K562 (cell line): ENCODE measurements around the gene CD300LB. TPM values are rescaled to one million over a fixed set of nuclear protein-coding genes. Genes with fewer than 3 reads are reported as not detected.

Experiments used
- ATAC-seq: fragments of 200-7000 bp; cut with Tn5 transposase; 3 replicates; pipeline ENCODE4 v1.9.1; 2020; ENCODE audit warnings: moderate library complexity
- BruUV-seq: library from RNA; stranded (reverse); fragments of 400-500 nt; replicated peaks from 2 replicates; lab custom pipeline; 2021; lab: Mats Ljungman, UMichigan
- CTCF ChIA-PET: fragments of 300-600 bp; formaldehyde crosslinking; extraction: SDS; loops from one replicate; lab custom pipeline; 2021; ENCODE audit warnings: low intra/inter-chr PET ratio; lab: Yijun Ruan, JAX
- POLR2A ChIA-PET: fragments of 300-600, 350-650 bp; sonication (Branson Sonifier 250); formaldehyde crosslinking; extraction: SDS; loops from one replicate; lab custom pipeline; 2021; ENCODE audit warnings: antibody characterized with exemption, inconsistent platforms; lab: Yijun Ruan, JAX
- DNase-seq, 4 experiments: peaks; one replicate each; pipeline versions ENCODE4 v3.0.0 to v3.0.0-alpha.2; 2011 to 2018; ENCODE audit warnings: low spot score in 3 of 4, mixed read lengths in 3 of 4; ENCODE audit errors: extremely low read depth in 1 of 4
- FAIRE-seq: peaks from 2 replicates; lab custom pipeline; 2011; peaks lifted over from hg19 to GRCh38; lab: Jason Lieb, UNC
- H2AFZ ChIP-seq: 2 replicates; pipeline ENCODE4 v1.6.0; 2011; ENCODE audit warnings: low read depth, low read length, control low read depth, inconsistent platforms
- H3K27ac ChIP-seq: fragments of 200-600 bp; 3 replicates; pipeline ENCODE4 v1.8.0; 2011; ENCODE audit warnings: low read depth, mild to moderate bottlenecking, control low read depth, inconsistent platforms, low read length, moderate library complexity, mixed read lengths; ENCODE audit errors: extremely low read depth
- H3K27me3 ChIP-seq, 2 experiments: fragments of 300-600 bp in 1 of 2; 2 replicates in 1 of 2; 3 replicates in 1 of 2; pipeline versions ENCODE4 v1.6.0 to v1.8.0; 2011; ENCODE audit warnings: inconsistent platforms in 2 of 2, low read length in 2 of 2, mild to moderate bottlenecking in 1 of 2, mixed read lengths in 1 of 2, moderate library complexity in 1 of 2; ENCODE audit not compliant: control insufficient read depth in 2 of 2, insufficient read depth in 2 of 2
- H3K36me3 ChIP-seq: fragments of 300-600 bp; 3 replicates; pipeline ENCODE4 v1.8.0; 2011; ENCODE audit warnings: mild to moderate bottlenecking, low read length, inconsistent platforms; ENCODE audit not compliant: control insufficient read depth, insufficient read depth
- H3K4me1 ChIP-seq, 2 experiments: fragments of 200-600 bp in 1 of 2; replicated peaks in 1 of 2; 2 replicates in 1 of 2; 3 replicates in 1 of 2; pipeline versions ENCODE4 v1.5.1 to v1.8.0; 2011; ENCODE audit warnings: inconsistent platforms in 2 of 2, low read length in 2 of 2, mild to moderate bottlenecking in 1 of 2, mixed read lengths in 1 of 2, moderate library complexity in 1 of 2; ENCODE audit not compliant: control insufficient read depth in 2 of 2, insufficient read depth in 2 of 2
- H3K4me2 ChIP-seq: 2 replicates; pipeline ENCODE4 v1.6.1; 2011; ENCODE audit warnings: low read length, control low read depth, inconsistent platforms, mixed read lengths; ENCODE audit not compliant: insufficient read depth
- H3K4me3 ChIP-seq: fragments of 200-600 bp; sonication (generic), shearing (Covaris generic); 2 replicates; pipeline ENCODE4 v1.5.1; 2016; ENCODE audit warnings: control low read depth, inconsistent platforms
- H3K79me2 ChIP-seq: fragments of 200-600 bp; 3 replicates; pipeline ENCODE4 v1.8.0; 2011; ENCODE audit warnings: low read length, inconsistent platforms; ENCODE audit not compliant: control insufficient read depth, insufficient read depth
- H3K9ac ChIP-seq, 2 experiments: 2 replicates each; pipeline versions ENCODE4 v1.6.0 to v1.6.1; 2011; ENCODE audit warnings: low read depth in 2 of 2, low read length in 2 of 2, control low read depth in 1 of 2, inconsistent platforms in 1 of 2, mild to moderate bottlenecking in 1 of 2, mixed read lengths in 1 of 2; ENCODE audit not compliant: insufficient read depth in 1 of 2
- H3K9me1 ChIP-seq: one replicate; pipeline ENCODE4 v1.6.0; 2011; ENCODE audit warnings: inconsistent platforms, mild to moderate bottlenecking, low read length, moderate library complexity; ENCODE audit not compliant: control insufficient read depth, insufficient read depth
- H3K9me3 ChIP-seq: replicated peaks from 2 replicates; pipeline ENCODE4 v1.5.1; 2011; ENCODE audit warnings: low read depth, low read length, inconsistent platforms; ENCODE audit not compliant: control insufficient read depth, insufficient read depth
- H4K20me1 ChIP-seq: replicated peaks from 2 replicates; pipeline ENCODE4 v1.6.1; 2011; ENCODE audit warnings: low read length, inconsistent platforms, mixed read lengths; ENCODE audit not compliant: control insufficient read depth, insufficient read depth
- CHCHD3 ChIP-seq: fragments of 250-450 bp; sonication (Bioruptor Pico); IDR thresholded peaks from 2 replicates; pipeline ENCODE4 v2.1.2; 2022; ENCODE audit warnings: mild to moderate bottlenecking
- ELF2 ChIP-seq: fragments of 250-450 bp; sonication (Bioruptor Pico); IDR thresholded peaks from 2 replicates; pipeline ENCODE4 v1.5.0; 2021; ENCODE audit warnings: mild to moderate bottlenecking
- NEUROD1 ChIP-seq: fragments of 150-350 bp; IDR thresholded peaks from 2 replicates; pipeline ENCODE4 v1.6.1; 2014; ENCODE audit warnings: borderline replicate concordance, low read length, low read depth; ENCODE audit not compliant: partially characterized antibody
- NFE2 ChIP-seq: IDR thresholded peaks from 2 replicates; pipeline ENCODE4 v1.6.1; 2014; ENCODE audit warnings: antibody characterized with exemption, low read depth
- NRF1 ChIP-seq, 2 experiments: fragments of 450-650 bp; IDR thresholded peaks in 1 of 2; conservative IDR thresholded peaks in 1 of 2; 2 replicates each; pipeline ENCODE4 v1.6.1; 2014; ENCODE audit warnings: mild to moderate bottlenecking in 2 of 2
- POU5F1 ChIP-seq: fragments of 150-350 bp; IDR thresholded peaks from 2 replicates; pipeline ENCODE4 v1.6.1; 2014; ENCODE audit warnings: borderline replicate concordance, low read length, low read depth, mild to moderate bottlenecking; ENCODE audit not compliant: partially characterized antibody
- SFPQ ChIP-seq: fragments of 200-400 bp; formaldehyde crosslinking; IDR thresholded peaks from 2 replicates; pipeline ENCODE4 v1.6.1; 2017; ENCODE audit warnings: mild to moderate bottlenecking, low read depth, low read length, moderate library complexity
- SMARCE1 ChIP-seq: fragments of 450-650 bp; IDR thresholded peaks from 2 replicates; pipeline ENCODE4 v1.7.1; 2016; ENCODE audit warnings: mild to moderate bottlenecking
- STAT6 ChIP-seq: sonication (generic); formaldehyde crosslinking; IDR thresholded peaks from 2 replicates; pipeline ENCODE4 v1.8.1; 2023; ENCODE audit warnings: mild to moderate bottlenecking, missing genetic modification reagents
- ZBTB12 ChIP-seq: fragments of 250-450 bp; sonication (Bioruptor Pico); IDR thresholded peaks from 2 replicates; pipeline ENCODE4 v1.4.0; 2020
- ZNF274 ChIP-seq: IDR thresholded peaks from 2 replicates; pipeline ENCODE4 v1.6.1; 2011; ENCODE audit warnings: low read depth, mild to moderate bottlenecking, low read length, moderate library complexity, borderline replicate concordance
- ZNF384 ChIP-seq: IDR thresholded peaks from 2 replicates; pipeline ENCODE4 v1.6.1; 2012; ENCODE audit warnings: low read depth, low read length, improper control_type of control experiment
- ZNF431 ChIP-seq: sonication (generic); formaldehyde crosslinking; IDR thresholded peaks from 2 replicates; pipeline ENCODE4 v1.8.0; 2022; ENCODE audit warnings: mild to moderate bottlenecking, missing genetic modification reagents
- WGBS: fragments of 100-300 bp; shearing (Covaris generic); methylation state at CpG from one replicate; pipeline ENCODE4 v1.1.6; 2016; ENCODE audit warnings: low coverage, mixed read lengths; ENCODE audit not compliant: insufficient coverage; ENCODE audit errors: missing lambda C conversion rate; 5-methylcytosine and 5-hydroxymethylcytosine counted together
- in situ Hi-C: fragments of 300-500 bp; cut with MboI; formaldehyde crosslinking; loops from 4 replicates; pipeline ENCODE4 v1.15.0; 2018; ENCODE audit warnings: inconsistent platforms, mixed read lengths
- intact Hi-C: fragments of 100-400 bp; cut with micrococcal nuclease; formaldehyde crosslinking; loops from 2 replicates; pipeline ENCODE4 v1.14.2; 2022
- polyA plus RNA-seq, 8 experiments: library from polyadenylated mRNA; depleted of rRNA in 4 of 8; stranded (reverse) in 5 of 8; unstranded in 3 of 8; fragments of >200 nt; fragmentation: Nextera tagmentation in 2 of 8; fragmentation: Illumina TruSeq in 1 of 8; extraction: Ambion mirVana in 2 of 8; extraction: Trizol in 1 of 8; gene quantifications; 2 replicates each; pipeline versions ENCODE4 v1.2.1 to v1.2.3, GENCODE V29; 2011 to 2014; ENCODE audit warnings: inconsistent platforms in 1 of 8, missing spikeins in 1 of 8
- total RNA-seq, 7 experiments: library from RNA; depleted of rRNA in 6 of 7; stranded (reverse); fragments of >200 nt in 6 of 7; fragmentation: Illumina TruSeq in 2 of 7; extraction: Trizol in 2 of 7; gene quantifications; 2 replicates each; pipeline versions ENCODE4 v1.2.1 to v1.2.3, GENCODE V29; 2011 to 2021; ENCODE audit warnings: low replicate concordance in 1 of 7

The CD300LB gene
- total and polyA plus RNA-seq, 9 of the 15 experiments (the other 6 are each of a cell fraction or from before 2014, with no cell fraction given), result not detected

GRCh38 chr17:74571621-74572270, 40.5 kb upstream of the CD300LB start:
- no peak overlapping the region for H3K27ac ChIP-seq
- intact Hi-C loops, result no loop called here
- peaks cover 7 to 31% of the 10 kb centered on the region in 2 experiments; a peak in 4 of 5 replicates for H3K27me3 ChIP-seq
- POLR2A ChIA-PET, result no interaction called here
- no peak overlapping the region for H3K4me3 ChIP-seq
- DNase-seq, result no peak
- CTCF ChIA-PET, result no interaction called here
- no peak for FAIRE-seq
- no TSS peak for BruUV-seq
- no peak for ATAC-seq
- no peaks in the 10 kb centered on the region for H3K4me1 ChIP-seq
- in situ Hi-C loops, result no loop called here
- no peaks in the 10 kb centered on the region for H3K36me3 ChIP-seq
- no peaks in the 10 kb centered on the region for H3K9me1 ChIP-seq
- no peak overlapping the region for H3K9ac ChIP-seq
- H3K79me2 ChIP-seq, result no peaks in the 10 kb centered on the region
- H3K4me2 ChIP-seq, result no peak overlapping the region
- peaks cover 7% of the 10 kb centered on the region; the same call in 1 of the 2 replicates for H4K20me1 ChIP-seq
- 12% methylated on average over 4 of the region's 4 CpGs for WGBS
- H3K9me3 ChIP-seq, result no peaks in the 10 kb centered on the region
- H2AFZ ChIP-seq, result no peak overlapping the region
- TF ChIP-seq ZNF274 (no peak), ZNF431 (CRISPR knock-in tag) (no peak), NRF1 (conservative IDR thresholded peaks at IDR 0.05 in 1 of 2, IDR thresholded peaks at IDR 0.05 in 1 of 2) (no peak), CHCHD3 (CRISPR knock-in tag) (no peak), POU5F1 (no peak), ELF2 (CRISPR knock-in tag) (no peak), ZBTB12 (CRISPR knock-in tag) (no peak), NFE2 (no peak), NEUROD1 (no peak), SMARCE1 (no peak), SFPQ (no peak), ZNF384 (no peak), STAT6 (CRISPR knock-in tag) (no peak)
